Measurements from ENCODE around the gene NPHS1. TPM values are rescaled to one million over a fixed set of nuclear protein-coding genes. Genes with fewer than 3 reads are reported as not detected.

The NPHS1 gene
- total and polyA plus RNA-seq, 2 experiments from 2014 or later = 0.30 to 0.76 TPM

DNA sequence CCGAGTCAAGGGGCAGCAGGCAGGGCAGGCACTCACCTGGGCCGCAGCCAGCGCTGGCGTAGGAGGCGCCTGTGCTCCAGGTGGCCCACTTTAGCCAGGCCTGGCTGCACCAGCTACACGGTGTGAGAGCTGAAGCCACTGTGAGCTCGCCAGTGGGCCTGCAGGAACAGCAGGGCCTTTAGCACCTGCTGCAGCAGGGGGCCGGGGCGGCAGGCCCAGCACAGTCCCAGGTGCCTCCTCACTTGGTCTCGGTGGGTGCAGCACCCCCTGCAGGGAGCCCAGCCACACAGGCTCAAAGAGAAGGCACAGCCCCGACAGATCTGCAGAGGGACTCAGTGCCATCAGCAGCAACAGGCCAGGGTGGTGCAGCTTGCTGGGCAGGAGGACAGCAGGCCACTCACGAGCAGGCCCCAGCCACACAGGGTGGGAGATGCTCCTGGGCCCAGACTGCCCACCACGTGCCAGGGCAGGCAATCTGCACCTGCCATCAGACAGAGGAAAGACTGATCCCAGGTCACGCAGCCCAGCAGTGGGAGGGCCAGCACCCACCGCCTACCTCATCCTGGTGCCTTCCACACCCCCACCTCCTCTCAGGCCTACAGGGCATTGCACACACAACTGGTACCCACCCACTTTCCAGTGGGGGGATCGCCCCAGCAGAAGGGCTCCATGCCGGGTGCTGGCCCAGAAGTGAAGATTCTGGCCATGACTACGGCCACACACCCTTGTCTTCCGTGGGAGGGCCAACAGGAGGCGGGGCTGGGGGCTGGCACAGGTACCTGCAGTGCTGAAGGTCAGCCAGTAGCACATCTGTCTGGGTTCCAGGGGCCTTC is 61.1 kb downstream of the NPHS1 start:
- 66% methylated on average over 20 of the region's 20 CpGs for WGBS (ENCODE audit: low lambda C conversion rate, missing lambda C conversion rate)
- no peak for TF ChIP-seq EZH2 (IDR thresholded peaks at IDR 0.05; ENCODE audit: borderline replicate concordance)
- TF ChIP-seq CTCF (IDR thresholded peaks at IDR 0.05; ENCODE audit: poor library complexity) = no peak
- no peak for TF ChIP-seq EZH2phosphoT487 (IDR thresholded peaks at IDR 0.05; ENCODE audit: low read depth, severe bottlenecking, unreplicated experiment)
- H3K9me3 ChIP-seq (ENCODE audit: low read depth) = no peaks in the 10 kb centered on the region
- no peaks in the 10 kb centered on the region for H3K79me2 ChIP-seq
- H3K27me3 ChIP-seq = peaks cover 7% of the 10 kb centered on the region
- H3K27ac ChIP-seq = no peak overlapping the region
- no peaks in the 10 kb centered on the region for H3K9me2 ChIP-seq (replicated peaks; ENCODE audit: insufficient read depth)
- no peak overlapping the region for H3K4me2 ChIP-seq
- no peaks in the 10 kb centered on the region for H3K36me3 ChIP-seq (replicated peaks; ENCODE audit: insufficient read depth, low read depth)
- H3K4me1 ChIP-seq (ENCODE audit: insufficient read depth) = no peaks in the 10 kb centered on the region
- no peak overlapping the region for H2AFZ ChIP-seq
- H4K20me1 ChIP-seq (ENCODE audit: insufficient read depth, poor library complexity, severe bottlenecking) = no peaks in the 10 kb centered on the region
- no peak overlapping the region for H3K4me3 ChIP-seq
- DNase-seq (ENCODE audit: low spot score) = no peak

GRCh38 chr19:35789978-35790944 is 62.0 kb downstream of the NPHS1 start:
- no peaks in the 10 kb centered on the region for H4K20me1 ChIP-seq (ENCODE audit: insufficient read depth, poor library complexity, severe bottlenecking)
- H3K4me2 ChIP-seq = no peak overlapping the region
- DNase-seq (ENCODE audit: low spot score) = no peak
- H3K27me3 ChIP-seq = no peaks in the 10 kb centered on the region
- no peak overlapping the region for H3K4me3 ChIP-seq
- TF ChIP-seq CTCF (IDR thresholded peaks at IDR 0.05; ENCODE audit: poor library complexity) (no peak), EZH2phosphoT487 (IDR thresholded peaks at IDR 0.05; ENCODE audit: low read depth, severe bottlenecking, unreplicated experiment) (no peak), EZH2 (IDR thresholded peaks at IDR 0.05; ENCODE audit: borderline replicate concordance) (no peak)
- WGBS (ENCODE audit: low lambda C conversion rate, missing lambda C conversion rate) = 85% methylated on average over 16 of the region's 19 CpGs
- H3K36me3 ChIP-seq (replicated peaks; ENCODE audit: insufficient read depth, low read depth) = no peaks in the 10 kb centered on the region
- no peaks in the 10 kb centered on the region for H3K9me2 ChIP-seq (replicated peaks; ENCODE audit: insufficient read depth)
- no peak overlapping the region for H2AFZ ChIP-seq
- H3K27ac ChIP-seq = no peak overlapping the region
- H3K9me3 ChIP-seq (ENCODE audit: low read depth) = no peaks in the 10 kb centered on the region
- H3K79me2 ChIP-seq = no peaks in the 10 kb centered on the region
- H3K4me1 ChIP-seq (ENCODE audit: insufficient read depth) = no peaks in the 10 kb centered on the region

DNA sequence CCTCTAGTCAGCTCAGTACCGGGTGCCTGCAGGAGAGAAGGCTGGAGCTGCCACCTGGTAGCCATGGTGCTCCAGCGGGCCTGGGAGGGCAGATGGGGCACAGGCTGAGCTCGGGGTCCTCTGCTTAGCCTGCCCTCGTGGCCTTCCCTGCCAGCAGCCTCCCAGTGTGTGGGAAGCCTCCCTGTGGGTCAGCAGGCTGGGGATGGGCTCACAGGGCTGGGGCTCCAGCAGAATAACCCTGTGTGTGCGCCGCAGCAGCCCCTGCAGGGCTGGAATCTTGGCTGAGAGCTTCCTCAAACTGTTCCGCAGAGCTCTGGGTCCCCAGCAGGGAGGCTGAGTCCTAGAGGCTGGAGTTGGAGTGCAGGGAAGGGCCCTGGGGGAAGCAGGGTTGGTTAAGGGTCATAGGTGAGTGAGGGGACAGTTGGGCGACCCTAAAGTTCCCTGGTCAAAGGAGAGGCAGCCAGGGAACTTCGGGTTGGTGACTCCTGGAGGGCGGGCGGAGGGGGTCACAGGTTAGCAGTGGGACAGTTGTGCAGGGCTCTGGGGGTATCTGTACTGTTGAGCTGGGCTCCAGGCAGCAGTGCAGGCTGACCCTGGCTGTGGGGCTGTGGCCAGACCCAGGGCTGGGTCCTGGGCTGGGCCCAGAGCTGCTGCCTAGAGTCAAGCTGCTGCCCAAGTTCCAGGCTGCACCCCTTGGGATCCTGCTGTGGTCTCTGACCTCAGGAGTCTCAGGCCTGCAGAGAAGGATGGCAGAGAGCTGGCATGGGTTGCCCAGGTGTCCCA is 62.9 kb downstream of the NPHS1 start:
- no peak overlapping the region for H3K4me2 ChIP-seq
- H3K79me2 ChIP-seq = no peaks in the 10 kb centered on the region
- DNase-seq (ENCODE audit: low spot score) = peak; percentile 2
- no peaks in the 10 kb centered on the region for H3K27me3 ChIP-seq
- no peak overlapping the region for H2AFZ ChIP-seq
- H3K9me3 ChIP-seq (ENCODE audit: low read depth) = no peaks in the 10 kb centered on the region
- H4K20me1 ChIP-seq (ENCODE audit: insufficient read depth, poor library complexity, severe bottlenecking) = no peaks in the 10 kb centered on the region
- H3K4me1 ChIP-seq (ENCODE audit: insufficient read depth) = no peaks in the 10 kb centered on the region
- no peak overlapping the region for H3K4me3 ChIP-seq
- H3K27ac ChIP-seq = no peak overlapping the region
- WGBS (ENCODE audit: low lambda C conversion rate, missing lambda C conversion rate) = 90% methylated on average over 11 of the region's 11 CpGs
- no peak for TF ChIP-seq CTCF (IDR thresholded peaks at IDR 0.05; ENCODE audit: poor library complexity)
- no peak for TF ChIP-seq EZH2 (IDR thresholded peaks at IDR 0.05; ENCODE audit: borderline replicate concordance)
- no peak for TF ChIP-seq EZH2phosphoT487 (IDR thresholded peaks at IDR 0.05; ENCODE audit: low read depth, severe bottlenecking, unreplicated experiment)
- no peaks in the 10 kb centered on the region for H3K9me2 ChIP-seq (replicated peaks; ENCODE audit: insufficient read depth)
- H3K36me3 ChIP-seq (replicated peaks; ENCODE audit: insufficient read depth, low read depth) = no peaks in the 10 kb centered on the region
